IMR-90 (cell line): ENCODE data around the gene TTC3.
"Not testable (repeated sequence)": the region's sequence is repeated elsewhere in the genome, so short reads cannot be mapped to it uniquely, and the experiment has no call there.

ENCODE experiments used
- CEBPB ChIP-seq: IDR thresholded peaks from 2 replicates; pipeline ENCODE4 v1.6.1; 2012; ENCODE audit warnings: low read depth, low read length, improper control_type of control experiment
- CTCF ChIP-seq: conservative IDR thresholded peaks from 2 replicates; pipeline ENCODE4 v1.5.1; 2012; ENCODE audit warnings: mild to moderate bottlenecking, low read depth, low read length, improper control_type of control experiment
- MAFK ChIP-seq: IDR thresholded peaks from 2 replicates; pipeline ENCODE4 v1.6.1; 2012; ENCODE audit warnings: low read depth, low read length, improper control_type of control experiment
- POLR2A ChIP-seq: IDR thresholded peaks from 2 replicates; pipeline ENCODE4 v1.6.1; 2012; ENCODE audit warnings: mild to moderate bottlenecking, low read depth, low read length
- RAD21 ChIP-seq: IDR thresholded peaks from 2 replicates; pipeline ENCODE4 v1.6.1; 2012; ENCODE audit warnings: low read length, improper control_type of control experiment

DNA sequence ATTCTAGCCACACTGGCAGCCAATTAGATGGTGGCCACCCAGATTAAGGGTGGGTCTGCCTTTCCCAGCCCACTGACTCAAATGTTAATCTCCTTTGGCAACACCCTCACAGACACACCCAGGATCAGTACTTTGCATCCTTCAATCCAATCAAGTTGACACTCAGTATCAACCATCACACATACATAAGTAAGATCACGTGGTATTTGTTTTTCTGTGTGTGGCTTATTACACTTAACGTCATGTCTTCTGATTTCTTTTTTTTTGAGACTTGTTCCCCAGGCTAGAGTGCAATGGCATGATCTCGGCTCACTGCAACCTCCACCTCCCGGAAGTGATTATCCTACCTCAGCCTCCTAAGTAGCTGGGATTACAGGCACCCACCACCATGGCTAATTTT is 38.7 kb upstream of the TTC3 start:
- not testable (repeated sequence) for TF ChIP-seq CTCF, POLR2A, MAFK, CEBPB, RAD21
